GM21529 (cell line): ENCODE measurements around the gene SALL3.

Experiments
- ATAC-seq: cut with Tn5 transposase; IDR thresholded peaks from one replicate; pipeline ENCODE4 v1.9.1; 2021; ENCODE audit not compliant: unreplicated experiment

SALL3 gene

GRCh38 chr18:78965260-78965659, 14.4 kb upstream of the SALL3 start:
- ATAC-seq: no peak

GRCh38 chr18:78965917-78966792, 13.5 kb upstream of the SALL3 start:
- no peak for ATAC-seq

GRCh38 chr18:78966793-78967106, 12.9 kb upstream of the SALL3 start:
- ATAC-seq: no peak

- no peak for ATAC-seq
Observed at GRCh38 chr18:78967692-78968091, 11.9 kb upstream of the SALL3 start.

GRCh38 chr18:78969574-78970315, 9.9 kb upstream of the SALL3 start:
- ATAC-seq: no peak

- no peak for ATAC-seq
Observed at GRCh38 chr18:78970774-78971333, 8.8 kb upstream of the SALL3 start.

- ATAC-seq: no peak
Observed at GRCh38 chr18:78971511-78972245, 7.9 kb upstream of the SALL3 start.

GRCh38 chr18:78972385-78972918, 7.2 kb upstream of the SALL3 start:
- no peak for ATAC-seq

DNA sequence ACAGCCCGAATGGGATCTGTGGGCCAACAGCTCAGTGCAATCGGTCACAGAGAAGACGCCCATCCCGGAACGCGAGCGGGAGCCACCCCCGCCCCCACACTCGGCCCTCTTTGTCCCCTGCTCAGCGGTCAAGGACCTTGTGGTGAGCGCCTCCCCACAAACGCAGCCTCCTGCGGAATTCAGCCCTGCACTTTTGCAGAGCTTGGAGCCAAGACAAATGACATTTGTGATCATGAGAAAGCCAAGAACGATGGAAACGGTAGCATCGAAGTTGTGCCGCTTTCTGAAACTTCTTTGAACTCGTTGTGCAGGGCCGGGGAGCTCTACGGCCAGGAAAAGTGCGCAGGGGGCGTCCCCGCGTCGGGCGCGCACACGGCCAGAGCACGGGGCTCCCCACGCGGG, 6.7 kb upstream of the SALL3 start:
- no peak for ATAC-seq

GRCh38 chr18:78973357-78974083, 6.1 kb upstream of the SALL3 start:
- ATAC-seq: no peak

DNA sequence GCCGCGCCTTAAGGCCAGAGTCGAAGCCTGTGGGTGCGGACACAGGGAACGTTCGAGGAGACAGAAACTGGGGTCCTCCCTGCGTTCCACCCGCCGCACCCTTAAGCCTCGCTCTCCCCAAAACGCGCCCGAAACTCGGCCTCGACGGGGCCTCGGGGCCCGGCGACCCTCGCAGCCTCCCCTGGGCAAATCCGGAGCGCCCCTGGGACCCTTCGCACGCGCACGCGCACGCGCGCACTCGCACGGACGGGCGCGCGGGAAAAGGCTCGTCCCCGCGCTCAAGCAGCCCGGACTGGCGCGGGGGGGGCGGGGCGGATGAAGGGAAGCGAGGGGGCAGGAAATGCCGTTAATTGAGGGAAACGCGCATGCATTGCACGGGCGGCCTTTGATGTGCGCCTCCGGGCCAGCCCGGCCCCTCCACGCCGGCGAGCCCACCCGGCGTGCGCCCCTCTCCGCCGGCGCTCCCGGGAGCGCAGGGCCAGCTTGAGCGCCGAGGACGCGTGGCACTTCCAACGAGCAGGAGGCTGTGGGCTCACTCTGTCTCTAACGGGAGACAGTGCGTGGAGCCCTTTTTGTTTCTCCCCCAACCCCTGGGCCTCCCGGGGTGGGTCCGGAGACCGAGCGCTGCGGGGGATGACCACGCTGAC, 5.4 kb upstream of the SALL3 start:
- ATAC-seq: no peak

DNA sequence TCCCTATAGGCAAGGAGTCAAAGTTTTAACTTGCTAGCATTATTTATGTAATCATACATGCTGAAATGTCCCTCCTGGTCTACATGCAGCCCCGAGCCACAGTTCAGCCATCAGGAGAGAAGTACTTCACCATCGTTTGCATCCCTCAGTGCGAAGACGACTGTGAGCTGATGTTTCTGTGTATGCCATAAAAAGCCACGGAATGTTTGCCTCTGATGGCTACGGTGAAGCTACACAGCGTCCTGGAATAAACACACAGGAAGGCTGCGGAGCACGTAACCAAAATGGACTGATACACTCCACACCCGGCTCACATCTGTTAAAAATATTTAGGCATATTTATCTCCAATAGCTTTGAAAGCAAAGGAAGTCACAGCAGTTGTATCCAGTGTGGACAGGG, 4.3 kb upstream of the SALL3 start:
- ATAC-seq: no peak

GRCh38 chr18:78975699-78976335, 3.8 kb upstream of the SALL3 start:
- ATAC-seq: no peak

- no peak for ATAC-seq
Observed at GRCh38 chr18:78976765-78977636, 2.6 kb upstream of the SALL3 start.

DNA sequence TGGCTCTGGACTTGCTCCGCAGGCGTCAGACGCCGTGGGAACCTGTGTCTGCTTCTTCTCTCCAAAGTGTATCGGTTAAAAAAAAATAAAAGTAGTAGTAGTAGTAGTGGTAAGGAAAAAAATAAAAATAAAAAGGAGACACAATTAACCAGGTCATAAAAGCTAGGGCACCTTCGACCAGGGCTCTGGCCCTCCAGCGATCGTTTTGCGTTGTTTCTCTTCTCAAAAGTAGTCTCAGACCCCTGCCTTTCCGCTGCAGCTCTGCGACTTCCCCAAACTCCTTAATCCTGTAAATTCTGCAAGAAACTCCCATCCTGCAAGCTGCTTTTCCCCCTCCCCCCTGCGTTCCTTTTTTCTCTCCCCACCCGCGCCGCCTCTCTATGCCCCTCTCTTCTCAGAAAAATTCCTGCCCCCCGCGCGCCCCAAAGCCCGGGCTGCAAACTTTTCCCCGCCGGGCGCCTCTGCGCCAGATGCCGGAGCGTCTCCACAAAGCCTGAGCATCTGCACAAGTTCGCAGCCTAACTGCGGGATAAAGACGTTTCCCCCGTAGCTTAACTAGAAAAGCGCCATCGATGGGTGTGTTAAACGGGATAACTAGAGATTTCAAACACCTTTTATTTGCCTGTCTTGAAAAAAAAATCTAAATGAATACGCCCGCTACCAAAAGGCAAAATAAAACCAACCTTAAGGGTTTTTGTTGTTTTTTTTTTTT, 1.8 kb upstream of the SALL3 start:
- no peak for ATAC-seq

- ATAC-seq: no peak
Observed at GRCh38 chr18:78978349-78979055, 1.1 kb upstream of the SALL3 start.

DNA sequence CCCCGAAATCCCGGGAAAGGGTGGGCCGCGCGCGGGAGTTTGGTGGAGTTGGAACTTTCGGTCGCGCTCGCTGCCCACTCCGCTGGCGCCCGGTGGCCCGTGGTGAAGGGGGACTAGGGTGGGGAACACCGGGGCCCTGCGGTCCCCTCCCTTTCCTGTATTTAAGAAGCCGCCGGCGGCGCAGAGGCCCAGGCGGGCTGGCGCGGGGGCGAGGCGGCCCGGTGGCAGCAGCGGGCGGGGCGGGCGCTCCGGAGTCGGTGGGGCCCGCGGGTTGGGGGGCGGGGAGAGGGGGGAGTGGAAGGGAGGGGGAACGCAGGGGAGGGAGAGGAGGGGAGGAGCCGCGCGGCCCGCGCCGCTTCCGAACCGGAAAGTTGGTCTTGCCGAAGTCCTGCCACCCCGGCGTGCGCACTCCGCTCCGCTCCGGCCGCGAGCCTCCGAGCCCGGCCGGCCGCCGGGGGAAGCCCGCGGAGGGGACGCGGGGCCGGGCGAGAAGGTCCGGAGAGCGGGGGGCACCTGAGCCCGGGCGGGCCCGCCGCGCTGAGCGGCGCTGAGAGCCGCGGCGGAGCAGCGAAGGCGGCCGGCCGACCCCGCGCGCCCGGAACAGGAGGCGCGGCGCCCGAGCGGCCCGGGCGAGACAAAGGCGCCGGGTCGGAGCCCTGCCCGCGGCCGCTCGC, 425 bp upstream of the SALL3 start:
- no peak for ATAC-seq
